ENCODE results near the gene BMP5.

Gene BMP5

DNA sequence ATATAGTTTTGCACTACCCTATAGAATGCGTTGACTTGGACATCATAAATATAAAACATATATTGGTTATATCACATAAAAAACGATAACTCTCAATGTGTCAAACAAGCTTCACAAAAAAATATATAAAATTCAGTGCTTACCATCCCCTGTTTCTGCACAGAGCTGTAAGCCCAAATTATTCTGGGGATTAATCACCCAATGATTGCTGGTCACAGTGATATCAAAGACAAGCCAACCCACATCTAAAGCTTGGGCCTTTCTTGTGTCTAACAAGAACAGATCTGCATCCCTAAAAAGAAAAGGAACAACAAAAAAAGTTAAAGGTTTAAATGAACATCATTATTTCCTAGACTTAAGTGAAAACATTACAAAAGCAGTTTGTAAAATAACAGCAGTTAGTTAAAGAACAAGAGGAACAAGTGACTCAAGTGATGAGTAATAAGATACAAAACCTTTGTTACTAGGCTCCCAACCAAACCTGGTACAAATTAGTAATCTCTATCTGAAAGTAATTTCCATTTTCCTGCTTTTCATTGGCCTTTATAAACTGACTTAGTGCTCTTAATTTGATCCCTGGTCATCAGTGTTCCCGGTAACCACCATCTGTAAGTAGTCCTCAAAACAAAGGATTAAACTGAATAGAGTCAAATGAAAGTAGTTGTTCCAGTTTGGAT, 81.1 kb downstream of the BMP5 start:
- no peaks in the 10 kb centered on the region for H3K27me3 ChIP-seq (ENCODE audit: control insufficient read depth, insufficient read depth, low read length)
- H3K4me3 ChIP-seq (ENCODE audit: low read length), result no peak overlapping the region
- no peaks in the 10 kb centered on the region for H3K4me1 ChIP-seq (ENCODE audit: control insufficient read depth, low read depth, low read length)
- no peak overlapping the region for H3K9ac ChIP-seq (ENCODE audit: low read length)
- no peaks in the 10 kb centered on the region for H3K36me3 ChIP-seq (ENCODE audit: control insufficient read depth, low read depth, low read length)
- H3K9me3 ChIP-seq (ENCODE audit: control insufficient read depth, low read depth, low read length), result no peaks in the 10 kb centered on the region
- H3K27ac ChIP-seq (ENCODE audit: low read length), result no peak overlapping the region

DNA sequence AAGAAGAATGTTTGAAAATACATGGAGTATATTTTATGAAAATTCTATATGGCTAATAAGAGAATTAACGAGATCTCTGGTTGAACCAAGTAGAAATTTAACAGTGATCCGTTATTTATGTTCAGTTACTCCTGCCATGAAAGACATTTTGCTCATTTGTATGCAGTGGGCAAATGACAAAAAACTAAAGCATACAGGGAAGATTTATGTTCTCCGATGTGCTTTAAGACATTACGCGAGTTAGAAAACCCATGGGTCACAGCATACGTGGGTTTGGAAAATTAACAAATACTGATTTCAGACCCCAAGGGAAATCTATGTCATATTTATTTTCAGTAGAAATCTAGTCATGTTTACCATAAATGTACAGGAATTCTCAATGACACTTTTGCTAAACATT, 90.1 kb downstream of the BMP5 start:
- H3K27me3 ChIP-seq (ENCODE audit: control insufficient read depth, insufficient read depth, low read length), result no peaks in the 10 kb centered on the region
- H3K9me3 ChIP-seq (ENCODE audit: control insufficient read depth, low read depth, low read length), result no peaks in the 10 kb centered on the region
- H3K9ac ChIP-seq (ENCODE audit: low read length), result no peak overlapping the region
- H3K4me3 ChIP-seq (ENCODE audit: low read length), result no peak overlapping the region
- no peak overlapping the region for H3K27ac ChIP-seq (ENCODE audit: low read length)
- H3K4me1 ChIP-seq (ENCODE audit: control insufficient read depth, low read depth, low read length), result peaks cover 22% of the 10 kb centered on the region
- no peaks in the 10 kb centered on the region for H3K36me3 ChIP-seq (ENCODE audit: control insufficient read depth, low read depth, low read length)

DNA sequence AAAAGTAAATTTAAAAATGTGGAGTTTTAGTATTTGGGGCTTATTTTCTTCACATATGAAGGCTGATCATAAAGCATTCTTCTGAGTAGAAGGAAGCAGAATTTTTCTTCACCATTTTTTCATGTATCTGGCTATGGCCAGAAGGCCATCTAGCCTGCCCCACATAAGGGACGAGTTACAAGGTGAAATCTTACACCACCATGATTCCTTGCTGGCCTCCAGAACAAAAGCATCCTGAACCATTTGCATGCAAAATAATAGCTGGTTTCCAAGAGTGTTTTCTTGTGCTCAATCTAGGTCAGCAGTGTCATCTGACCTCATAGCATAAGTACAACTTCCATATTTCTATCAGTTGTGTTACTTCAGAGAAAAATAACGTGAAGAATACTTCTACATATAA, 93.1 kb downstream of the BMP5 start:
- no peak overlapping the region for H3K27ac ChIP-seq (ENCODE audit: low read length)
- no peaks in the 10 kb centered on the region for H3K27me3 ChIP-seq (ENCODE audit: control insufficient read depth, insufficient read depth, low read length)
- H3K4me1 ChIP-seq (ENCODE audit: control insufficient read depth, low read depth, low read length), result peaks cover 18% of the 10 kb centered on the region
- no peak overlapping the region for H3K9ac ChIP-seq (ENCODE audit: low read length)
- no peak overlapping the region for H3K4me3 ChIP-seq (ENCODE audit: low read length)
- H3K36me3 ChIP-seq (ENCODE audit: control insufficient read depth, low read depth, low read length), result no peaks in the 10 kb centered on the region
- H3K9me3 ChIP-seq (ENCODE audit: control insufficient read depth, low read depth, low read length), result no peaks in the 10 kb centered on the region

DNA sequence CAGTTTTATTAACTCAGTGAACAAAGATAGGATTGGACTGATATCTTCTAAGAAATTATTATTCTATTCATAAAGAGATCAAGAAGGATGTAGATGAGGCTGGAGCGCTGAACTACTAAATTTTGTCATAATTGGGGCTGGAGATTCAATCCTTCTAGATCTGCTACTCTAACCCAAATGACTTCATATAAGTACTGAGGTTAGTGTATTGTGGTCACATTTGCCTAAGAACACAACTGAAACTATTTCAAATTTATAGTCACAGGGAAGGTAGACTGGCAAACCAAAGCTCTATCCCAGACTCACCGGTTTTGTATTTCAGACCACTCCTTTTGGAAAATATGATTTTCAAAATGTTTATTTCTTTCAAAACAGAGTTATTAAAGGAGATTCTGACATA, 96.7 kb downstream of the BMP5 start:
- Histone ChIP-seq H3K36me3 (ENCODE audit: control insufficient read depth, low read depth, low read length) (no peaks in the 10 kb centered on the region), H3K9me3 (ENCODE audit: control insufficient read depth, low read depth, low read length) (no peaks in the 10 kb centered on the region), H3K4me1 (ENCODE audit: control insufficient read depth, low read depth, low read length) (peaks cover 24% of the 10 kb centered on the region), H3K4me3 (ENCODE audit: low read length) (no peak overlapping the region), H3K27ac (ENCODE audit: low read length) (no peak overlapping the region), H3K9ac (ENCODE audit: low read length) (no peak overlapping the region), H3K27me3 (ENCODE audit: control insufficient read depth, insufficient read depth, low read length) (no peaks in the 10 kb centered on the region)

DNA sequence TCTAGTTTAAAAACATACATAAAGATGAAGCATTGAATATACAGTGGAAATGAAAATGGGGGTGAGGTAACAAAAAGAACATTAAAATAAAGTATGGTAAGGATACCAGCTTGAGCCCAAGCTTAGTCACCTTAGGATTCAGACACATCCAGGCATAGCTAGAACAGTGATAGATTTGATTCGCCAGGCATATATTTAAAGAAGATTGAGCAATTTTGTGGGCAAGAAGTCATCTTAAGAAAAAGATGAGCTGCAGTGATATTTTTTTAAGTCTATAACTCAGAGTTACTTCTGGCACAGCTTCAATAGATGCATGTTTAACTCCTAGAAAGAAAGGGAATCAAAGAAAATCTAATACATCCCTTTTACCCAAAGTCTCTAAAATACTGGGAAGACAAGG, 97.9 kb downstream of the BMP5 start:
- Histone ChIP-seq H3K4me1 (ENCODE audit: control insufficient read depth, low read depth, low read length) (peaks cover 13% of the 10 kb centered on the region), H3K9ac (ENCODE audit: low read length) (no peak overlapping the region), H3K27ac (ENCODE audit: low read length) (no peak overlapping the region), H3K9me3 (ENCODE audit: control insufficient read depth, low read depth, low read length) (no peaks in the 10 kb centered on the region), H3K4me3 (ENCODE audit: low read length) (no peak overlapping the region), H3K27me3 (ENCODE audit: control insufficient read depth, insufficient read depth, low read length) (no peaks in the 10 kb centered on the region), H3K36me3 (ENCODE audit: control insufficient read depth, low read depth, low read length) (no peaks in the 10 kb centered on the region)

DNA sequence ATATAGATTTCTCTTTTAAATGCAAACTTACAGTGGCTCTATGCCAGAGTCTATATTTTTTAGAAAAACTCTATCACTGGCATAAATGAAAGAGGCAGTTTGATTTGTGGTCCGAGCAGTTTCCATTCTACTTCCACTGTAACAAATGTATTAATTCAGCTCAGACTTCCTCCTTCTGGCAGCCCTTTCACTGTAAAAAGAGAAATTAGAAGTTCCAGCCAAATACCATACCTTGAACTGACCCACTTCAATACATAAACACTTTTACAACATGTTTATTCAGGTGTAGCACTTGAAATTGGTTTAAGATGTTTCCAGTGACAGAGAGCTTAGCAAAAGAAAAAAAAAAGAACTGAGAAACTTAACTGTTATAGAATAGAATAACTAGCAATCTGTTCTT, 99.3 kb downstream of the BMP5 start:
- Histone ChIP-seq H3K9ac (ENCODE audit: low read length) (no peak overlapping the region), H3K27me3 (ENCODE audit: control insufficient read depth, insufficient read depth, low read length) (no peaks in the 10 kb centered on the region), H3K27ac (ENCODE audit: low read length) (no peak overlapping the region), H3K4me1 (ENCODE audit: control insufficient read depth, low read depth, low read length) (peaks cover 7% of the 10 kb centered on the region), H3K36me3 (ENCODE audit: control insufficient read depth, low read depth, low read length) (no peaks in the 10 kb centered on the region), H3K9me3 (ENCODE audit: control insufficient read depth, low read depth, low read length) (no peaks in the 10 kb centered on the region), H3K4me3 (ENCODE audit: low read length) (no peak overlapping the region)

DNA sequence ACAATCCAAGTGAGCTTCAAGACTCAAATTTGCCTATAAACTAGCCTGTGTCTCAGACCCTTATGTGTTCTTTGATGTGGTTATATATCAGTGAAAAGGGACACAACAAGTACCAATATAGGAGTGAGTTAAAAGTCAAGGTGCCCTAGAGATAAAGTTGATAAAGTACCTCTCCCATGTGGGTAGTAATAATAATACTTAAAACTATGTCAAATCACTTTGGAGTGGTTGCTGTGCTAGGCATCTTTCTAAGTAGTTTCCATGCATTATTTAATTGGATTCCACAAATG, 100.4 kb downstream of the BMP5 start:
- H3K4me1 ChIP-seq (ENCODE audit: control insufficient read depth, low read depth, low read length), result peaks cover 7% of the 10 kb centered on the region
- no peaks in the 10 kb centered on the region for H3K9me3 ChIP-seq (ENCODE audit: control insufficient read depth, low read depth, low read length)
- no peak overlapping the region for H3K27ac ChIP-seq (ENCODE audit: low read length)
- no peaks in the 10 kb centered on the region for H3K36me3 ChIP-seq (ENCODE audit: control insufficient read depth, low read depth, low read length)
- no peaks in the 10 kb centered on the region for H3K27me3 ChIP-seq (ENCODE audit: control insufficient read depth, insufficient read depth, low read length)
- H3K9ac ChIP-seq (ENCODE audit: low read length), result no peak overlapping the region
- no peak overlapping the region for H3K4me3 ChIP-seq (ENCODE audit: low read length)

DNA sequence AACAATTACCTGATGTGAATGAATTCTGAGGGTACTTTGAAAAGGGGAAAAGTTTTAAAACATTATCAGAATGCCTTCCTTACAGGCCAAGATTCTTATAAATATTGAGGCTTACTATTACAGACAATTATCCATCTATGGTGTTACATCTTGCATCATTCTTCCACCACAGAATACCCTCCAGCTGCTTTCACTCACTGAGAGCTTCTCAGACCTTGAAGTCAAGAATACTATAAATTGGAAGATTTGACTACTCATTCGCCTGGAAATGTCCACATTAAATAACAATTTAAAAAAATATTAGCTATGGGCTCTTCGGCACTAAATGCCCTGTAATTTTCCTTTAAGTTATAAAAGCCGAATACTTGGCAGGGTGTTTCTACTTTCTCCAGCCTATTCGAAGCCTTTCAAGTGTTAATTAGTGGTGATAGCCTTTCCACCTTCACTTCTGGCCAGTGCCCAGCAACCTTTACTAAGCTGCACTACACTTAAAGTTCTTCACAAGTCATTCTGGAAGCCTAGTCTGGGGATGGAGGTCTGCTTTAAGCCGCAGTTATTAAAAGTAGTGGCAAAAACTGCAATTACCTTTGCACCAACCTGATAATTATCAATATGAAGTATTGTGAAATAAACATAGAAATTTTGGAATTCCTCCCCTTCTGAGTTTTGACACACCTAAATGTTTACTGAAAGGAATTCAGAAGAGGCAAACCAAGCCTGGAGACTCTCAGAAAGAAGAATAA, 100.9 kb downstream of the BMP5 start:
- Histone ChIP-seq H3K27me3 (ENCODE audit: control insufficient read depth, insufficient read depth, low read length) (no peaks in the 10 kb centered on the region), H3K4me3 (ENCODE audit: low read length) (no peak overlapping the region), H3K9ac (ENCODE audit: low read length) (no peak overlapping the region), H3K27ac (ENCODE audit: low read length) (no peak overlapping the region), H3K4me1 (ENCODE audit: control insufficient read depth, low read depth, low read length) (peaks cover 7% of the 10 kb centered on the region), H3K36me3 (ENCODE audit: control insufficient read depth, low read depth, low read length) (no peaks in the 10 kb centered on the region), H3K9me3 (ENCODE audit: control insufficient read depth, low read depth, low read length) (no peaks in the 10 kb centered on the region)

DNA sequence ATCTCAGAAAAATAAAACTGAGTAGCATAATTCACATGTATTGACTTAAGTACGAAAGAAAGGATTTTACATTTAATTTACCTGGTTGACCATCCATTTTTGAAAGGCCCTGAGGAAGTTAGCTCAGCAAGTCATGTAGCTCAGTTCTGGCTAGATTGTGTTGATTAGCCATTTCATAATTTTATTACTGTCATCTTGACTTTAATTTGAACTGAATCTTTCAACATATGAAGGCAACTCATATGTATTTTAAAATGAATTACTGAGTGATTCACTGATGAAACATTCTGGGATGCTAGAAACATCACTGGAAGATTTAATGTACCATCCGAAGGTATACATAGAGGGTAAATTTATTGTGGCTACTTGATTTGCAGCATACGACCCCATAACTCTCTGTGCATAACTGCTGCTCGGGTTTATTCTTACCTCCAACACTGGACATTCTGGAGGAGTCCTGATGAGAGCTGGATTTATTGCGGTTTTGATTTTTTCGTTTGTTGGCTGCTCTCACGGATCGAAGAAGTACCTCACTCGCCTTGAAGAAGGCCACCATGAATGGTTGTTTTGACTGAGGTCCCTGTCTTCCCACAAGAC, 101.7 kb downstream of the BMP5 start:
- Histone ChIP-seq H3K36me3 (ENCODE audit: control insufficient read depth, low read depth, low read length) (no peaks in the 10 kb centered on the region), H3K27ac (ENCODE audit: low read length) (no peak overlapping the region), H3K9ac (ENCODE audit: low read length) (no peak overlapping the region), H3K4me3 (ENCODE audit: low read length) (no peak overlapping the region), H3K27me3 (ENCODE audit: control insufficient read depth, insufficient read depth, low read length) (no peaks in the 10 kb centered on the region), H3K9me3 (ENCODE audit: control insufficient read depth, low read depth, low read length) (no peaks in the 10 kb centered on the region), H3K4me1 (ENCODE audit: control insufficient read depth, low read depth, low read length) (peaks cover 7% of the 10 kb centered on the region)

DNA sequence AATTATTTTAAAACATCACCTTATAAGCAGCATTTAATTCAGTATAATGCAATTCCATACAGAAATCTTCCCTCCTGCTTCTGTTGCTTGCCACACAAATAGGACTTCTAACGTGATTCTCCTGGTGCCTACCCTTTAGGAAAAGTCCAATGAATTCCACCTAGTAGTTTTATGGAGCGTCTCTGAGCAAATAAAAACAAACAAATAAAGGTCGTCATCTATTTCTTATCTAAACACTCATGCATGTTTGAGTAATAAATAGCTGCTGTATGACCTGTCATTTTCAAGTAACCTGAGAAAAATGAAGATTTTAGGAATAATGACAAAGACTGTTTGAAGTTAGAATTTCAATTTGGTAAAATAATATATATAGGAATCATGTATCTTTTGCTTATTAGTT, 102.7 kb downstream of the BMP5 start:
- no peak overlapping the region for H3K9ac ChIP-seq (ENCODE audit: low read length)
- no peaks in the 10 kb centered on the region for H3K36me3 ChIP-seq (ENCODE audit: control insufficient read depth, low read depth, low read length)
- H3K4me3 ChIP-seq (ENCODE audit: low read length), result no peak overlapping the region
- no peak overlapping the region for H3K27ac ChIP-seq (ENCODE audit: low read length)
- no peaks in the 10 kb centered on the region for H3K27me3 ChIP-seq (ENCODE audit: control insufficient read depth, insufficient read depth, low read length)
- no peaks in the 10 kb centered on the region for H3K9me3 ChIP-seq (ENCODE audit: control insufficient read depth, low read depth, low read length)
- peaks cover 7% of the 10 kb centered on the region for H3K4me1 ChIP-seq (ENCODE audit: control insufficient read depth, low read depth, low read length)

DNA sequence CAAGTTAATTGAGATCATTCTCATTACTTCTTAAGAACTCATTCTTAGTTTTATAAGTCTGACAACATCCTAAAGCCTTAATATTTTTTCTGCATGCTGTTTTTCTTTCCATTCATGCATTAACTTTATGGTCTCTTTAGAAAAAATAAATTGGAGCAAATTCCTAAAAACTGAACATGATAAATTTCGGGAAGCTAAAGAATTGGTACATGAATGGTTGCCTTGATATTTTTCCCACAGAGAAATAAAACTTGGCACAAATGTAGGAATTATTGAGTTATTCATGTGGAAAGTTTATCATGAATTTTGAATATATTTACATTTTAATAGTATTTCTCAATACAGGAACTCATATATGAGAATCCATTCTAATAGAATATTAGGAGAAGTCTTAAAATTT, 115.9 kb downstream of the BMP5 start:
- Histone ChIP-seq H3K27ac (ENCODE audit: low read length) (no peak overlapping the region), H3K4me3 (ENCODE audit: low read length) (no peak overlapping the region), H3K36me3 (ENCODE audit: control insufficient read depth, low read depth, low read length) (no peaks in the 10 kb centered on the region), H3K27me3 (ENCODE audit: control insufficient read depth, insufficient read depth, low read length) (no peaks in the 10 kb centered on the region), H3K4me1 (ENCODE audit: control insufficient read depth, low read depth, low read length) (no peaks in the 10 kb centered on the region), H3K9ac (ENCODE audit: low read length) (no peak overlapping the region), H3K9me3 (ENCODE audit: control insufficient read depth, low read depth, low read length) (no peaks in the 10 kb centered on the region)
